IPS-11a (cell line): ENCODE measurements around the gene CTNND2.
"Not testable (repeated sequence)": the region's sequence is repeated elsewhere in the genome, so short reads cannot be mapped to it uniquely, and the experiment has no call there.

Experiments
- H3K4me3 ChIP-seq: one replicate; pipeline ENCODE4 v1.5.1; 2013; ENCODE audit warnings: low read depth, low read length, control low read depth

CTNND2 gene

DNA sequence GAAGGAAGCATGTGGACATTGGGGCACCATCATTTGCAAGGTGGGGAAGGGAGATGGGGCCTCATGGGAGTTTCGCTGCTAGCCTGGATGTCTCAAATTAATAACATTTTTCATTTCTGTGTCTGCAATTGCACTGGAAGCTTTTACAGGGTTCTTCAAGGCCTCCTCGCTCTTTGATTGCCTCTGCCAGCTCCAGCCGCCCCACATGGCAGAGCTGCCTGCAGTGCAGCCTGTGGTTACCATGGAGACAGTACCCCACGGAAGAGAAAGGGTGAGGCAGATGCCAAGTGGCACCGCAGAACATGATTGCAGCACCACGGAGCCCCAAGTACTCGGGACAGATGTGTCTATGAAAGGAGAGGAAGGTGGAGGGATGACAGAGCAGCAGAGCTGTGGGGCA, 25.4 kb downstream of the CTNND2 start:
- no peak overlapping the region for H3K4me3 ChIP-seq

DNA sequence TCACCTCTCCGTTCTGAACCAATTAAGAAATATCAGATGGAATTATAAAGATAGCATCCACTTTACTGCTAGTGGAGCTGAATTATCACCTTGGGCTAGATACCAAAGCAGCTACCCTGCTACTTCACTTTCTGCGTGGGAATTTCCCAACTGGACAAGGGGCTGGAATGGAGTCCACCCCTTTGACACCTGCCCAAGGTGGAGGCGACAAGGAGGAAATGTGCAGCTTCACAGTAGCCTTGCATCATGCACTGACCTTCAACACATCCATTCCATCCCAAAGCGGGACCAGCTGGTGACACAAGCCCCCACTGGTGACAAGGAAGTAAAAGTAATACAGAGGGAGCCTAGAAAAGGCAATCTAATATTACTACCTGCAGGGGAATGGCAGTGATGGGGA, 30.7 kb downstream of the CTNND2 start:
- no peak overlapping the region for H3K4me3 ChIP-seq

GRCh38 chr5:11869203-11869602, 35.0 kb downstream of the CTNND2 start:
- H3K4me3 ChIP-seq = no peak overlapping the region

GRCh38 chr5:11863911-11864310, 40.3 kb downstream of the CTNND2 start:
- H3K4me3 ChIP-seq = no peak overlapping the region

GRCh38 chr5:11857391-11857790, 46.9 kb downstream of the CTNND2 start:
- no peak overlapping the region for H3K4me3 ChIP-seq

DNA sequence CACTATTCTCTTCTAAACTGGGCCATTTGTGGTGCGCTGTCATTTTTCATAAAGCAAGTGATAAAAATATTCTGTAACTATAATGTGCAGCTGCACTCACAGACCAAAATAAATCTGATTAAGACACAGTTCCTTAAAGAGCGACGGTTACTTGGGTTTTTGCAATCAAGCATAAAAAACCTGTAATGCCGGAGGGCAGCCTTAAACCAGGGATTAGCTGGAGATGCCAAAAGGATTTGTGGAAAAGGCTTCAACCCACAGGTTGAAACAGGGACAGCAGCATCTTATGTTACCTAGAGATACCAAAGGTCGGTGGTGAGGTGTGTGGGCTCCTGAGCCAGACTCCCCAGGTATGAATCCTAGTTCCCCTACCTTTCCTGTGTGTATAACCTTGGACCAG, 49.3 kb downstream of the CTNND2 start:
- H3K4me3 ChIP-seq = no peak overlapping the region

DNA sequence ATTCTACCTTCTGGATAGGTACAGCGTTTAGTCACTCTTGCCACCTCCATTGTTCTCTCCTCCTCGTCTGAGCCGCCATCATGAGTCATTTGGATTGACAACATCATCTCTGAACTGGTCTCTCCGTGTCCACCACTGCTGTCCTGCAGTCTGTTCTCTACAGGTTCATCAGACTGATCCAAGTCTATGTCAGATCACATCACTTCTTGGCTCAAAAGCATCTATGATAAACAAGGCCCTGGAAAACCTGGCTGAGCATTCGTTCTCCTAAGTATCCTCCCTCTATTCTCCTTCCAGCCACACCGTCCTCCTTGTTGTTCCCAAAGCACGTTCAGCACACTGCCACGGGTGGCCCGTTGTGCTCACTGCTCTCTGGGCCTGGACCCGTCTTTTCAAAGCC, 50.5 kb downstream of the CTNND2 start:
- no peak overlapping the region for H3K4me3 ChIP-seq

GRCh38 chr5:11853140-11853539, 51.1 kb downstream of the CTNND2 start:
- H3K4me3 ChIP-seq = no peak overlapping the region

GRCh38 chr5:11852717-11853087, 51.5 kb downstream of the CTNND2 start:
- no peak overlapping the region for H3K4me3 ChIP-seq

DNA sequence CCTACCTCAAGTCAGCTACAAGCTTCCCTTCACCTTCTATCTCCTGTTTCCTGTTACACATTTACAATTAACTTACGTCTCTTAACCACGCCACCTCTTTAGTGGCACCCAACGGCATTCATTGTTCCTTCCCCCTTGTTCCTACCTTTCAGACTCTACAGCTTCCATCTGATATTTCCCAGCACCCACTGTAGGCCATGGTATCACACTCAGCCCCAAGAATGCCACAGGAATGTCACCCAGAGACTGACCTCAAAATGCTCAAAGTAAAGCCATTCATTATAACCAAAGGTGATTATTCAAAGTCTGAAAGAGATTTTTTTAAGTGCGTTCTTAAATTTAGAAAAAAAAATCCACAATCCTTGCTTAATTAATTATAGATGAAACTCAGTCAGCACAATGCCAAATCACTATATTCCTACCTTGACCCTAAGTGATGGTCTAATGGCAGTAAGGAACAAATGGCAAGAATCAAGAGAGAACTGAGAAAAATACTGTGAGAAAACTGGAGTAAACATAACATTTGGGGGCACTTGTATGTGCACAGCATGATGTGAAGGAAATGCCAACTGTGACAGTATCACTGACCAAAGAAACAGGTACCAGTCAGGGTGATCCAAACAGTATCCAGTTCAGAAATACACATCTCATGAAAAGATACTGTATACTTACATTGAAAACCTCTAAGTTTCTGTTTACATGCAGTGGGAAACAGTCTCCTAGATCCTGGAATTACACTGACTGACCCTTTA, 52.1 kb downstream of the CTNND2 start:
- no peak overlapping the region for H3K4me3 ChIP-seq

GRCh38 chr5:11851416-11851815, 52.8 kb downstream of the CTNND2 start:
- H3K4me3 ChIP-seq = no peak overlapping the region

DNA sequence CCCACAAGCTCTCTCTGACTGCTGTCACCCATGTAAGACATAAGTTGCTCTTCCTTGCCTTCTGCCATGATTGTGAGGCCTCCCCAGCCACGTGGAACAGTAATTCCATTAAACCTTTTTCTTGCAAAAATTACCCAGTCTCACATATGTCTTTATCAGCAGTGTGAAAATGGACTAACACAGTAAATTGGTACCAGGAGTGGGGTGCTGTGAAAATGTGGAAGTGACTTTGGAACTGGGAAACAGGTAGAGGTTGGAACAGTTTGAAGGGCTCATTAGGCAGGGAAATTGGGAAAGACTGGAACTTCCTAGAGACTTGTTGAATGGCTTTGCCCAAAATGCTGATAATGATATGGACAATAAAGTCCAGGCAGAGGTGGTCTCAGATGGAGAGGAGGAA, 75.7 kb downstream of the CTNND2 start:
- H3K4me3 ChIP-seq = not testable (repeated sequence)

GRCh38 chr5:11822598-11822997, 81.6 kb downstream of the CTNND2 start:
- no peak overlapping the region for H3K4me3 ChIP-seq

GRCh38 chr5:11815916-11816315, 88.3 kb downstream of the CTNND2 start:
- H3K4me3 ChIP-seq = no peak overlapping the region

DNA sequence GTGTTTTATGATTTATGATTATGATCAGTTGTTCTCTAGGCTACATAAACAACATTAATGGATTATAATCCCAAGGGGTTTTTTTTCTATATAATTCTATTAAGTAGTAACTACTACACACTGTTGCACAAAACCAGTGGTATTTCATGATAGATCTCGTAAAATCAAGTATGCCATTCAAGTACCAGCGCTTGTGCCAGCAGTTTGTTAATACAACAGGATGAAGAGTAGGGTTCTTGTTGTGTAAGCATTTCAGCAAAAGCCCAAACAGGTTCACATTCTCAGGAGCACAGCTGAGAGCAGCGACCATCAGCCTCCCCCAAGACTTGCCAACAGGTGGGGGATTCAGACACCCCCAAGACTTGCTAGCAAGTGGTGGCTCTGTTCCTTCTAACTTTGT, 88.8 kb downstream of the CTNND2 start:
- no peak overlapping the region for H3K4me3 ChIP-seq

DNA sequence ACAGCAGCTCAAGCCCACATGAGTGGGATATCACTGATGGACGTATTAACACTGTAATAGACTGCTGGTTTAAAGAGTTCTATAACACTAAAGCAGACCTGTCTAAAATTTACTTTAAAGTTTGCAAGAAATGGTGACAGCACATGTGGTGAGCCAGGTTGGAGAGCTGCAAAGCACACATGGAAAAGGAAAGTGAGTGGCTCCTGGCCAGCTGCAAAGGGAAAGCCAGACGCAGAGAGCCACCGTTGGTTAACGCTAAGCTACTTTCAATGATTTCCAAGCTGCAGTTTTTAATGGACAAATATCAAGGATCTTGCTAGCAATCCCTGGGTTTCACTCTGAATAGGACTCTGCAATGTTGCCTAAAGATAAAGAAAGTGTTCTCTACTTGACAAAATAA, 89.9 kb downstream of the CTNND2 start:
- H3K4me3 ChIP-seq = no peak overlapping the region

GRCh38 chr5:11809407-11809806, 94.8 kb downstream of the CTNND2 start:
- H3K4me3 ChIP-seq = no peak overlapping the region

DNA sequence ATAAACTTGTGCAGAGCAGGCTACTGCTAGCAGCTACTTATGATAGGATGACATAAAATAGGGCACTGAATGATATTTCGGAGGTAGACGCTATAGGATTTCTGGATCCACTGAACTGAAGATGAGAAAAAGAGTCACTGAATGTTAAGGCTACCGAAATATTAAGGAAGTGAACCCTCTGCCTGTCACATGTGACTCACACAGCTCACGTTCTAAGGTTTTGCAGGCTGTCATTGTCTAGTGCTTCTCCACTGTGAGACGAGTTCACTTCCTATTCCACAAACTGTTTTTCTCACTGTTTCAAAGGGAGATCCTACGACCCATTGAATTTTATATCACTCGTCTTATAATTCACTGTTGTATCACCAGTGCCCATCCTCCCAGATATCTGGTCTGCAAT, 100.8 kb downstream of the CTNND2 start:
- no peak overlapping the region for H3K4me3 ChIP-seq

- H3K4me3 ChIP-seq = no peak overlapping the region
Measured at GRCh38 chr5:11801061-11801460, 103.2 kb downstream of the CTNND2 start.

DNA sequence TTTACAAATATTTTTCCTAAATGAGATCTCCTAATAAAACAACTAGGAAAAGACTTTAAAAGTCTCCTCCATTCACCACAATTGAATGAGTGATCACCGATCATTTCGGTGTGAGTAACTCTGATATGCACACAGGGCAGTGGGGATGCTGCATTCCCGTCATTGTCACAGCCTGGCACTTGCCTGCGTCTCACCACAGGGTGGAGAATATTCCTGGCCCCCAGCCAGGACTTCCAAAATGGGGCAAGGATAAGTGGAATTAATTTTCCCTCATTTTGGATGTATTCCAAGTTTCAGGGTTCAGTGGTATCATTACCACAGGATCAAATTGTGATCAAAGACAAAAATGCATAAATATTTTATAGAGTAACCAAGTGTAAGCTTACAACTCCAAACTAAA, 107.1 kb downstream of the CTNND2 start:
- H3K4me3 ChIP-seq = no peak overlapping the region

- no peak overlapping the region for H3K4me3 ChIP-seq
Measured at GRCh38 chr5:11793396-11793795, 110.8 kb downstream of the CTNND2 start.

DNA sequence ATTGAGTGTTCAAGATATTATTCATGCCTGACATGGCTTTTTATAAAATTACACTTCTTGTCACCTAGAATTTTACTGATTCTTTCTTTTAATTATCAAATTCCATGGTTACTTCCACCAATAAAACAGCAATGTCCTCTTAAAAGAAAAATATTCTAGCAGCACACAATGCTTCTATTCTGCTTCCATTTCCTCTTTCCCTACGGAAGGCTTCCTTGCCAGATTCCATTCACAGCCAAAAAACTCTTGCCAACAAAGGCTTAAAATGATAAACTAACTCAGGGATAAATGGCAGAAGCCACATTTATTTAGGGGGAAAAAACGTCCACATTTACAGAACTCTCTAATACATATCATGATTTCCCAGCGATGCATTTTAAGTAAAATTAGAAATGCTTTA, 111.6 kb downstream of the CTNND2 start:
- no peak overlapping the region for H3K4me3 ChIP-seq

GRCh38 chr5:11791792-11792191, 112.5 kb downstream of the CTNND2 start:
- no peak overlapping the region for H3K4me3 ChIP-seq
